Kidney glomerular epithelial cell (primary cell): Measurements from ENCODE around the gene GPR61.

Experiments
- DNase-seq: peaks from one replicate; lab custom pipeline; 2025; lab: John Stamatoyannopoulos, UW

GPR61 gene

GRCh38 chr1:109569323-109569722, 29.7 kb downstream of the GPR61 start:
- no peak for DNase-seq

GRCh38 chr1:109570414-109570813, 30.7 kb downstream of the GPR61 start:
- no peak for DNase-seq

- no peak for DNase-seq
Measured at GRCh38 chr1:109573785-109574184, 34.1 kb downstream of the GPR61 start.

GRCh38 chr1:109578947-109579443, 39.3 kb downstream of the GPR61 start:
- no peak for DNase-seq

- no peak for DNase-seq
Measured at GRCh38 chr1:109579491-109579890, 39.8 kb downstream of the GPR61 start.

- no peak for DNase-seq
Measured at GRCh38 chr1:109582021-109582420, 42.3 kb downstream of the GPR61 start.

- no peak for DNase-seq
Measured at GRCh38 chr1:109584766-109585165, 45.1 kb downstream of the GPR61 start.

GRCh38 chr1:109586055-109586454, 46.4 kb downstream of the GPR61 start:
- DNase-seq, result no peak

GRCh38 chr1:109589177-109589576, 49.5 kb downstream of the GPR61 start:
- no peak for DNase-seq

- no peak for DNase-seq
Measured at GRCh38 chr1:109589679-109590078, 50.0 kb downstream of the GPR61 start.

GRCh38 chr1:109592916-109593315, 53.2 kb downstream of the GPR61 start:
- DNase-seq, result no peak

- DNase-seq, result peak; percentile 52
Measured at GRCh38 chr1:109595531-109595930, 55.9 kb downstream of the GPR61 start.
